Stimulated activated CD4-positive, alpha-beta T cell treated with anti-CD3 and anti-CD28 coated beads, Interleukin-1b, Interleukin-23, amount 100 ng/mL, for 24 hours (primary cell): ENCODE results near the gene TGFB2.
A peak's percentile ranks its signal among the peaks of the same experiment; 100 is the strongest.

ENCODE experiments used
- DNase-seq, 4 experiments: peaks; one replicate each; pipeline ENCODE4 v3.0.0-alpha.2; 2020; ENCODE audit warnings: low read depth in 4 of 4, low spot score in 1 of 4

TGFB2 gene

GRCh38 chr1:218361298-218362065 is 16.3 kb downstream of the TGFB2 start:
- no peak for DNase-seq

GRCh38 chr1:218362418-218363076 is 17.4 kb downstream of the TGFB2 start:
- no peak for DNase-seq

GRCh38 chr1:218363141-218363540 is 18.0 kb downstream of the TGFB2 start:
- no peak for DNase-seq

GRCh38 chr1:218364028-218364710 is 19.0 kb downstream of the TGFB2 start:
- no peak for DNase-seq

- DNase-seq: no peak
Observed at GRCh38 chr1:218365226-218365999, 20.3 kb downstream of the TGFB2 start.

- no peak for DNase-seq
Observed at GRCh38 chr1:218366322-218367052, 21.4 kb downstream of the TGFB2 start.

- no peak for DNase-seq
Observed at GRCh38 chr1:218367118-218367517, 22.0 kb downstream of the TGFB2 start.

GRCh38 chr1:218368686-218369085 is 23.6 kb downstream of the TGFB2 start:
- no peak for DNase-seq

GRCh38 chr1:218369688-218370511 is 24.8 kb downstream of the TGFB2 start:
- no peak for DNase-seq

GRCh38 chr1:218371927-218372672 is 27.0 kb downstream of the TGFB2 start:
- DNase-seq: no peak

GRCh38 chr1:218374401-218375353 is 29.5 kb downstream of the TGFB2 start:
- DNase-seq: no peak

- DNase-seq: no peak
Observed at GRCh38 chr1:218376722-218377121, 31.6 kb downstream of the TGFB2 start.

- DNase-seq: peak; percentile 13 to 51 (median 35)
Observed at GRCh38 chr1:218377143-218377660, 32.1 kb downstream of the TGFB2 start.

- DNase-seq: no peak
Observed at GRCh38 chr1:218380125-218380977, 35.2 kb downstream of the TGFB2 start.

- DNase-seq: no peak
Observed at GRCh38 chr1:218382261-218382660, 37.1 kb downstream of the TGFB2 start.

- DNase-seq: no peak
Observed at GRCh38 chr1:218383051-218383450, 37.9 kb downstream of the TGFB2 start.

- DNase-seq: no peak
Observed at GRCh38 chr1:218383681-218384080, 38.5 kb downstream of the TGFB2 start.
